CD8-positive, alpha-beta memory T cell (primary cell): ENCODE results near the gene ARID1B. TPM values are rescaled to one million over a fixed set of nuclear protein-coding genes. Genes with fewer than 3 reads are reported as not detected.
A peak's percentile ranks its signal among the peaks of the same experiment; 100 is the strongest.

Experiments used
- CTCF ChIA-PET: fragments of 350-600 bp; sonication (Branson Sonifier 250); formaldehyde crosslinking; loops from one replicate; lab custom pipeline; 2021; ENCODE audit warnings: antibody characterized with exemption; lab: Charles Lee
- POLR2A ChIA-PET: fragments of 350-600 bp; sonication (Branson Sonifier 250); formaldehyde crosslinking; loops from one replicate; lab custom pipeline; 2021; ENCODE audit warnings: antibody characterized with exemption; lab: Charles Lee
- DNase-seq, 5 donors: peaks; one replicate each; pipeline versions ENCODE4 v3.0.0 to v3.0.0-alpha.2; 2020 to 2022; ENCODE audit warnings: mixed read lengths in 1 of 5
- H3K27ac ChIP-seq: one replicate; pipeline ENCODE4 v1.7.0; 2013; ENCODE audit warnings: low read depth, mild to moderate bottlenecking, low read length, moderate library complexity
- H3K27me3 ChIP-seq: 2 replicates; pipeline ENCODE4 v1.7.0; 2013; ENCODE audit warnings: low read length, mild to moderate bottlenecking; ENCODE audit not compliant: insufficient read depth, poor library complexity, severe bottlenecking
- H3K36me3 ChIP-seq: 2 replicates; pipeline ENCODE4 v1.7.0; 2013; ENCODE audit warnings: mild to moderate bottlenecking, low read length, moderate library complexity; ENCODE audit not compliant: insufficient read depth
- H3K4me1 ChIP-seq: 2 replicates; pipeline ENCODE4 v1.7.0; 2013; ENCODE audit warnings: mild to moderate bottlenecking, low read length, moderate library complexity; ENCODE audit not compliant: insufficient read depth
- H3K4me3 ChIP-seq: 2 replicates; pipeline ENCODE4 v1.7.0; 2013; ENCODE audit warnings: mild to moderate bottlenecking, low read length
- H3K9me3 ChIP-seq: 2 replicates; pipeline ENCODE4 v1.7.0; 2013; ENCODE audit warnings: mild to moderate bottlenecking, low read length
- H3K27ac Mint-ChIP-seq, 8 donors: one replicate each; pipeline ENCODE4 v1.8.0; 2020 to 2021; ENCODE audit warnings: mixed read lengths in 8 of 8, mild to moderate bottlenecking in 6 of 8, inconsistent platforms in 3 of 8, moderate library complexity in 3 of 8
- H3K27me3 Mint-ChIP-seq, 2 donors: one replicate each; pipeline ENCODE4 v1.8.0; 2020 to 2021; ENCODE audit warnings: mixed read lengths in 2 of 2, mild to moderate bottlenecking in 1 of 2, moderate library complexity in 1 of 2
- H3K36me3 Mint-ChIP-seq, 3 donors: one replicate each; pipeline ENCODE4 v1.8.0; 2020 to 2021; ENCODE audit warnings: mixed read lengths in 3 of 3, inconsistent platforms in 1 of 3, mild to moderate bottlenecking in 1 of 3
- H3K4me1 Mint-ChIP-seq, 3 donors: one replicate each; pipeline ENCODE4 v1.8.0; 2020 to 2021; ENCODE audit warnings: mixed read lengths in 3 of 3, inconsistent platforms in 1 of 3, mild to moderate bottlenecking in 1 of 3
- H3K4me3 Mint-ChIP-seq, 7 donors: one replicate each; pipeline ENCODE4 v1.8.0; 2020 to 2021; ENCODE audit warnings: mixed read lengths in 7 of 7, mild to moderate bottlenecking in 6 of 7, moderate library complexity in 4 of 7, inconsistent platforms in 2 of 7
- H3K9me3 Mint-ChIP-seq, 5 donors: one replicate each; pipeline ENCODE4 v1.8.0; 2020 to 2022; ENCODE audit warnings: mixed read lengths in 5 of 5, mild to moderate bottlenecking in 3 of 5, moderate library complexity in 2 of 5, inconsistent platforms in 1 of 5
- polyA plus RNA-seq: library from polyadenylated mRNA; unstranded; fragments of 300-500 nt; fragmentation: Illumina TruSeq; gene quantifications from one replicate; pipeline ENCODE4 v1.2.3, GENCODE V29; 2021
- total RNA-seq, 2 experiments: library from RNA; stranded (reverse); gene quantifications; one replicate each; pipeline ENCODE4 v1.2.3, GENCODE V29; 2021

The ARID1B gene
- total and polyA plus RNA-seq, 3 experiments from 2014 or later: 19.1 to 57.9 (median 53.0) TPM

GRCh38 chr6:157089258-157089657 is 312.1 kb downstream of the ARID1B start:
- no peaks in the 10 kb centered on the region for H3K9me3 Mint-ChIP-seq
- no peaks in the 10 kb centered on the region for H3K9me3 ChIP-seq
- H3K27ac Mint-ChIP-seq: peak overlapping the region in 3 of 8 donors; percentile 32 to 90 (median 70)
- peaks cover 3% of the 10 kb centered on the region for H3K36me3 ChIP-seq
- CTCF ChIA-PET: no interaction called here
- H3K4me3 ChIP-seq: no peak overlapping the region
- peaks cover 10 to 55% (median 24%) of the 10 kb centered on the region in 3 donors for H3K36me3 Mint-ChIP-seq
- H3K27me3 Mint-ChIP-seq: no peaks in the 10 kb centered on the region
- DNase-seq: no peak
- no peaks in the 10 kb centered on the region for H3K27me3 ChIP-seq
- H3K4me3 Mint-ChIP-seq: no peak overlapping the region
- peaks cover 32 to 46% (median 37%) of the 10 kb centered on the region in 3 donors for H3K4me1 Mint-ChIP-seq
- POLR2A ChIA-PET: no interaction called here
- no peaks in the 10 kb centered on the region for H3K4me1 ChIP-seq
- no peak overlapping the region for H3K27ac ChIP-seq

- Mint-ChIP-seq H3K4me1 (peaks cover 36 to 50% (median 41%) of the 10 kb centered on the region in 3 donors), H3K27ac (no peak overlapping the region), H3K4me3 (no peak overlapping the region), H3K27me3 (no peaks in the 10 kb centered on the region), H3K9me3 (no peaks in the 10 kb centered on the region), H3K36me3 (peaks cover 5 to 51% (median 23%) of the 10 kb centered on the region in 3 donors)
- POLR2A ChIA-PET: no interaction called here
- Histone ChIP-seq H3K4me1 (no peaks in the 10 kb centered on the region), H3K27me3 (no peaks in the 10 kb centered on the region), H3K9me3 (no peaks in the 10 kb centered on the region), H3K27ac (no peak overlapping the region), H3K36me3 (peaks cover 3% of the 10 kb centered on the region), H3K4me3 (no peak overlapping the region)
- no peak for DNase-seq
- CTCF ChIA-PET: no interaction called here
Observed at GRCh38 chr6:157089851-157090250, 312.7 kb downstream of the ARID1B start.

- H3K9me3 ChIP-seq: no peaks in the 10 kb centered on the region
- ChIA-PET POLR2A (no interaction called here), CTCF (interaction anchor here (0.8 kb wide), 1 partner anchor 480 kb away, joined by 3 read pairs; no protein-coding TSS in a partner anchor)
- Mint-ChIP-seq H3K27ac (peak overlapping the region in 1 of 8 donors; percentile 47), H3K4me1 (peaks cover 37 to 52% (median 43%) of the 10 kb centered on the region in 3 donors), H3K27me3 (no peaks in the 10 kb centered on the region), H3K4me3 (no peak overlapping the region), H3K9me3 (no peaks in the 10 kb centered on the region), H3K36me3 (peaks cover 5 to 46% (median 19%) of the 10 kb centered on the region in 3 donors)
- no peaks in the 10 kb centered on the region for H3K27me3 ChIP-seq
- no peaks in the 10 kb centered on the region for H3K4me1 ChIP-seq
- H3K36me3 ChIP-seq: no peaks in the 10 kb centered on the region
- DNase-seq: no peak
- no peak overlapping the region for H3K4me3 ChIP-seq
- no peak overlapping the region for H3K27ac ChIP-seq
Observed at GRCh38 chr6:157090736-157091135, 313.6 kb downstream of the ARID1B start.

- Mint-ChIP-seq H3K4me3 (no peak overlapping the region), H3K4me1 (peaks cover 34 to 55% (median 43%) of the 10 kb centered on the region in 3 donors), H3K27ac (peak overlapping the region in 2 of 8 donors; percentile 24 to 35), H3K27me3 (no peaks in the 10 kb centered on the region), H3K9me3 (no peaks in the 10 kb centered on the region), H3K36me3 (peaks cover 5 to 45% (median 19%) of the 10 kb centered on the region in 3 donors)
- Histone ChIP-seq H3K27ac (no peak overlapping the region), H3K27me3 (no peaks in the 10 kb centered on the region), H3K36me3 (no peaks in the 10 kb centered on the region), H3K4me1 (no peaks in the 10 kb centered on the region), H3K9me3 (no peaks in the 10 kb centered on the region), H3K4me3 (no peak overlapping the region)
- DNase-seq: no peak
- POLR2A ChIA-PET: no interaction called here
- CTCF ChIA-PET: interaction anchor here (0.5 to 0.8 kb wide), 2 partner anchors 480 to 528 kb away, joined by 3 read pairs; no protein-coding TSS in a partner anchor
Observed at GRCh38 chr6:157091243-157091642, 314.1 kb downstream of the ARID1B start.

- Histone ChIP-seq H3K27me3 (no peaks in the 10 kb centered on the region), H3K9me3 (no peaks in the 10 kb centered on the region), H3K4me3 (no peak overlapping the region), H3K4me1 (no peaks in the 10 kb centered on the region), H3K36me3 (no peaks in the 10 kb centered on the region), H3K27ac (no peak overlapping the region)
- no peak for DNase-seq
- no peak overlapping the region for H3K4me3 Mint-ChIP-seq
- H3K27ac Mint-ChIP-seq: no peak overlapping the region
- peaks cover 5 to 41% (median 15%) of the 10 kb centered on the region in 3 donors for H3K36me3 Mint-ChIP-seq
- ChIA-PET POLR2A (no interaction called here), CTCF (interaction anchor here (0.8 kb wide), 1 partner anchor 481 kb away, joined by 3 read pairs; no protein-coding TSS in a partner anchor)
- H3K9me3 Mint-ChIP-seq: no peaks in the 10 kb centered on the region
- H3K27me3 Mint-ChIP-seq: no peaks in the 10 kb centered on the region
- peaks cover 28 to 52% (median 38%) of the 10 kb centered on the region in 3 donors for H3K4me1 Mint-ChIP-seq
Observed at GRCh38 chr6:157091856-157092460, 314.8 kb downstream of the ARID1B start.

GRCh38 chr6:157092736-157093135 is 315.6 kb downstream of the ARID1B start:
- no peaks in the 10 kb centered on the region for H3K27me3 ChIP-seq
- no peaks in the 10 kb centered on the region for H3K36me3 ChIP-seq
- H3K4me1 ChIP-seq: no peaks in the 10 kb centered on the region
- Mint-ChIP-seq H3K9me3 (no peaks in the 10 kb centered on the region), H3K36me3 (peaks cover 5 to 37% (median 15%) of the 10 kb centered on the region in 3 donors), H3K4me3 (no peak overlapping the region), H3K27me3 (no peaks in the 10 kb centered on the region), H3K27ac (peak overlapping the region in 1 of 8 donors; percentile 33), H3K4me1 (peaks cover 26 to 48% (median 34%) of the 10 kb centered on the region in 3 donors)
- no peak for DNase-seq
- no peak overlapping the region for H3K27ac ChIP-seq
- H3K9me3 ChIP-seq: no peaks in the 10 kb centered on the region
- no peak overlapping the region for H3K4me3 ChIP-seq
- CTCF ChIA-PET: no interaction called here
- POLR2A ChIA-PET: no interaction called here

- ChIA-PET POLR2A (no interaction called here), CTCF (no interaction called here)
- Histone ChIP-seq H3K27ac (no peak overlapping the region), H3K4me1 (no peaks in the 10 kb centered on the region), H3K36me3 (no peaks in the 10 kb centered on the region), H3K4me3 (no peak overlapping the region), H3K9me3 (no peaks in the 10 kb centered on the region), H3K27me3 (no peaks in the 10 kb centered on the region)
- Mint-ChIP-seq H3K27ac (peak overlapping the region in 1 of 8 donors; percentile 32), H3K4me1 (peaks cover 30 to 48% (median 38%) of the 10 kb centered on the region in 3 donors), H3K27me3 (no peaks in the 10 kb centered on the region), H3K4me3 (no peak overlapping the region), H3K9me3 (no peaks in the 10 kb centered on the region), H3K36me3 (peaks cover 5 to 39% (median 13%) of the 10 kb centered on the region in 3 donors)
- DNase-seq: no peak
Observed at GRCh38 chr6:157093536-157093935, 316.4 kb downstream of the ARID1B start.

- Histone ChIP-seq H3K27me3 (no peaks in the 10 kb centered on the region), H3K4me3 (no peak overlapping the region), H3K9me3 (no peaks in the 10 kb centered on the region), H3K36me3 (no peaks in the 10 kb centered on the region), H3K27ac (no peak overlapping the region), H3K4me1 (peaks cover under 1% of the 10 kb centered on the region)
- H3K9me3 Mint-ChIP-seq: no peaks in the 10 kb centered on the region
- no peak overlapping the region for H3K4me3 Mint-ChIP-seq
- no peaks in the 10 kb centered on the region for H3K27me3 Mint-ChIP-seq
- H3K36me3 Mint-ChIP-seq: peaks cover 5 to 39% (median 13%) of the 10 kb centered on the region in 3 donors
- POLR2A ChIA-PET: no interaction called here
- CTCF ChIA-PET: no interaction called here
- H3K27ac Mint-ChIP-seq: peak overlapping the region in 4 of 8 donors; percentile 32 to 73 (median 50)
- DNase-seq: no peak
- peaks cover 32 to 46% (median 38%) of the 10 kb centered on the region in 3 donors for H3K4me1 Mint-ChIP-seq
Observed at GRCh38 chr6:157094038-157094437, 316.9 kb downstream of the ARID1B start.
